HG03521 (cell line): ENCODE data around the gene MYO6.
A peak's percentile ranks its signal among the peaks of the same experiment; 100 is the strongest.
"Not testable (repeated sequence)": the region's sequence is repeated elsewhere in the genome, so short reads cannot be mapped to it uniquely, and the experiment has no call there.

Experiments
- ATAC-seq: cut with Tn5 transposase; IDR thresholded peaks from one replicate; pipeline ENCODE4 v1.9.1; 2021; ENCODE audit warnings: mild to moderate bottlenecking, moderate library complexity; ENCODE audit not compliant: unreplicated experiment

MYO6 gene

GRCh38 chr6:75880305-75880704 lies 131.3 kb downstream of the MYO6 start:
- no peak for ATAC-seq

- no peak for ATAC-seq
These were observed 133.7 kb downstream of the MYO6 start for GRCh38 chr6:75882734-75883133.

GRCh38 chr6:75884822-75885221 lies 135.8 kb downstream of the MYO6 start:
- no peak for ATAC-seq

- ATAC-seq: no peak
These were observed 143.3 kb downstream of the MYO6 start for GRCh38 chr6:75892384-75892783.

- ATAC-seq: peak; percentile 59
These were observed 144.2 kb downstream of the MYO6 start for GRCh38 chr6:75893058-75893775.

- no peak for ATAC-seq
These were observed 144.7 kb downstream of the MYO6 start for GRCh38 chr6:75893776-75894152.

GRCh38 chr6:75896526-75896925 lies 147.5 kb downstream of the MYO6 start:
- no peak for ATAC-seq

- ATAC-seq: not testable (repeated sequence)
These were observed 151.2 kb downstream of the MYO6 start for GRCh38 chr6:75900216-75900615.

GRCh38 chr6:75905129-75905528 lies 156.1 kb downstream of the MYO6 start:
- ATAC-seq: not testable (repeated sequence)

- ATAC-seq: no peak
These were observed 157.8 kb downstream of the MYO6 start for GRCh38 chr6:75906871-75907270.

GRCh38 chr6:75907444-75907843 lies 158.4 kb downstream of the MYO6 start:
- ATAC-seq: no peak

GRCh38 chr6:75913040-75913439 lies 164.0 kb downstream of the MYO6 start:
- ATAC-seq: no peak

GRCh38 chr6:75922226-75922625 lies 173.2 kb downstream of the MYO6 start:
- ATAC-seq: no peak

- ATAC-seq: no peak
These were observed 177.5 kb downstream of the MYO6 start for GRCh38 chr6:75926293-75927168.

GRCh38 chr6:75931011-75931680 lies 182.1 kb downstream of the MYO6 start:
- ATAC-seq: no peak

GRCh38 chr6:75932067-75932466 lies 183.0 kb downstream of the MYO6 start:
- no peak for ATAC-seq

- ATAC-seq: no peak
These were observed 184.4 kb downstream of the MYO6 start for GRCh38 chr6:75933387-75933975.

GRCh38 chr6:75934643-75935472 lies 185.8 kb downstream of the MYO6 start:
- no peak for ATAC-seq

- no peak for ATAC-seq
These were observed 186.4 kb downstream of the MYO6 start for GRCh38 chr6:75935473-75935793.

- no peak for ATAC-seq
These were observed 187.6 kb downstream of the MYO6 start for GRCh38 chr6:75936682-75937081.

GRCh38 chr6:75937846-75938245 lies 188.8 kb downstream of the MYO6 start:
- no peak for ATAC-seq
